Spinal cord (tissue), 10 donors: ENCODE results near the gene PIP4K2C. TPM values are rescaled to one million over a fixed set of nuclear protein-coding genes. Genes with fewer than 3 reads are reported as not detected.
A peak's percentile ranks its signal among the peaks of the same experiment; 100 is the strongest.
"Not testable (repeated sequence)": the region's sequence is repeated elsewhere in the genome, so short reads cannot be mapped to it uniquely, and the experiment has no call there.

Experiments
- DNase-seq, 6 donors: peaks; one replicate each; pipeline versions ENCODE4 v3.0.0 to v3.0.0-alpha.2; 2013 to 2015; ENCODE audit warnings: low spot score in 6 of 6, low read depth in 4 of 6
- H3K27ac ChIP-seq: one replicate; pipeline ENCODE4 v1.5.1; 2013; ENCODE audit warnings: low read depth, low read length, control low read depth
- H3K27me3 ChIP-seq: one replicate; pipeline ENCODE4 v1.6.1; 2013; ENCODE audit warnings: low read length; ENCODE audit not compliant: control insufficient read depth, insufficient read depth
- H3K36me3 ChIP-seq: one replicate; pipeline ENCODE4 v1.6.1; 2013; ENCODE audit warnings: low read length; ENCODE audit not compliant: control insufficient read depth, insufficient read depth
- H3K4me1 ChIP-seq: one replicate; pipeline ENCODE4 v1.6.1; 2013; ENCODE audit warnings: low read length; ENCODE audit not compliant: control insufficient read depth, insufficient read depth
- H3K4me3 ChIP-seq: one replicate; pipeline ENCODE4 v1.5.1; 2013; ENCODE audit warnings: low read depth, low read length, control low read depth
- H3K9me3 ChIP-seq: one replicate; pipeline ENCODE4 v1.6.1; 2013; ENCODE audit warnings: low read length; ENCODE audit not compliant: control insufficient read depth, insufficient read depth
- WGBS: methylation state at CpG from one replicate; pipeline ENCODE4 v1.1.5; 2013; ENCODE audit warnings: missing lambda C conversion rate; ENCODE audit not compliant: insufficient coverage; 5-methylcytosine and 5-hydroxymethylcytosine counted together
- polyA plus RNA-seq, 2 donors: library from polyadenylated mRNA; unstranded; fragments of 120-200 nt; gene quantifications; one replicate each; pipeline ENCODE4 v1.2.1, GENCODE V29; 2013; ENCODE audit not compliant: insufficient read length in 2 of 2
- total RNA-seq, 2 donors: library from RNA; depleted of rRNA in 1 of 2; stranded (reverse); fragments of 120-200 nt in 1 of 2; fragments of >200 nt in 1 of 2; gene quantifications; one replicate each; pipeline versions ENCODE4 v1.2.3 to v1.2.4, GENCODE V29; 2013 to 2014
- donor health status: healthy.

The PIP4K2C gene
- total and polyA plus RNA-seq, 4 donors = 12.5 to 20.7 (median 19.4) TPM

GRCh38 chr12:57583008-57583831 lies 7.8 kb upstream of the PIP4K2C start:
- Histone ChIP-seq H3K9me3 (no peaks in the 10 kb centered on the region), H3K4me3 (no peak overlapping the region), H3K27me3 (no peaks in the 10 kb centered on the region), H3K4me1 (no peaks in the 10 kb centered on the region), H3K36me3 (peaks cover 40% of the 10 kb centered on the region), H3K27ac (no peak overlapping the region)
- WGBS = 54% methylated on average over 11 of the region's 13 CpGs
- DNase-seq = peak in 4 of 6 donors; percentile 44 to 91 (median 72)

- Histone ChIP-seq H3K4me1 (no peaks in the 10 kb centered on the region), H3K9me3 (no peaks in the 10 kb centered on the region), H3K36me3 (peaks cover 34% of the 10 kb centered on the region), H3K27me3 (no peaks in the 10 kb centered on the region), H3K27ac (no peak overlapping the region), H3K4me3 (no peak overlapping the region)
- no CpG with 5 or more reads among the region's 2 CpGs for WGBS
- no peak for DNase-seq
These were observed 6.9 kb upstream of the PIP4K2C start for GRCh38 chr12:57584050-57584449.

GRCh38 chr12:57584690-57585089 lies 6.3 kb upstream of the PIP4K2C start:
- Histone ChIP-seq H3K4me3 (no peak overlapping the region), H3K27me3 (no peaks in the 10 kb centered on the region), H3K9me3 (no peaks in the 10 kb centered on the region), H3K36me3 (peaks cover 32% of the 10 kb centered on the region), H3K4me1 (no peaks in the 10 kb centered on the region), H3K27ac (no peak overlapping the region)
- no peak for DNase-seq

GRCh38 chr12:57585156-57585555 lies 5.8 kb upstream of the PIP4K2C start:
- Histone ChIP-seq H3K4me3 (no peak overlapping the region), H3K27me3 (no peaks in the 10 kb centered on the region), H3K27ac (no peak overlapping the region), H3K4me1 (no peaks in the 10 kb centered on the region), H3K9me3 (no peaks in the 10 kb centered on the region), H3K36me3 (peaks cover 30% of the 10 kb centered on the region)
- 100% methylated on average over 1 of the region's 2 CpGs for WGBS
- no peak for DNase-seq

GRCh38 chr12:57586128-57586527 lies 4.9 kb upstream of the PIP4K2C start:
- Histone ChIP-seq H3K27ac (no peak overlapping the region), H3K9me3 (no peaks in the 10 kb centered on the region), H3K4me3 (no peak overlapping the region), H3K36me3 (peaks cover 21% of the 10 kb centered on the region), H3K27me3 (no peaks in the 10 kb centered on the region), H3K4me1 (peaks cover 6% of the 10 kb centered on the region)
- 92% methylated on average over 2 of the region's 3 CpGs for WGBS
- DNase-seq = no peak

GRCh38 chr12:57586832-57587429 lies 4.1 kb upstream of the PIP4K2C start:
- no peak for DNase-seq
- Histone ChIP-seq H3K27me3 (no peaks in the 10 kb centered on the region), H3K9me3 (no peaks in the 10 kb centered on the region), H3K27ac (no peak overlapping the region), H3K4me3 (no peak overlapping the region), H3K4me1 (peaks cover 13% of the 10 kb centered on the region), H3K36me3 (peaks cover 13% of the 10 kb centered on the region)
- WGBS = 85% methylated on average over 3 of the region's 3 CpGs

GRCh38 chr12:57588951-57589610 lies 1.9 kb upstream of the PIP4K2C start:
- H3K4me1 ChIP-seq = peaks cover 15% of the 10 kb centered on the region
- H3K27me3 ChIP-seq, H3K9me3 ChIP-seq, H3K36me3 ChIP-seq, DNase-seq, H3K4me3 ChIP-seq, H3K27ac ChIP-seq: not testable (repeated sequence)
- 90% methylated on average over 10 of the region's 15 CpGs for WGBS

- H3K9me3 ChIP-seq = no peaks in the 10 kb centered on the region
- no peak for DNase-seq
- H3K27me3 ChIP-seq = no peaks in the 10 kb centered on the region
- WGBS = no CpG with 5 or more reads among the region's 2 CpGs
- peak overlapping the region; percentile 22 for H3K27ac ChIP-seq
- H3K4me1 ChIP-seq = peaks cover 15% of the 10 kb centered on the region
- H3K36me3 ChIP-seq = peaks cover 13% of the 10 kb centered on the region
- H3K4me3 ChIP-seq = peak overlapping the region; percentile 87
These were observed 521 bp upstream of the PIP4K2C start for GRCh38 chr12:57590479-57590863.

- no peak for DNase-seq
These were observed 862 bp downstream of the PIP4K2C start for GRCh38 chr12:57591782-57592325.

More at GRCh38 chr12:57591782-57592325, 862 bp downstream of the PIP4K2C start:
- Histone ChIP-seq H3K4me1 (peaks cover 15% of the 10 kb centered on the region), H3K36me3 (peaks cover 14% of the 10 kb centered on the region), H3K9me3 (no peaks in the 10 kb centered on the region), H3K4me3 (peak overlapping the region; percentile 87), H3K27ac (no peak overlapping the region), H3K27me3 (no peaks in the 10 kb centered on the region)
- 56% methylated on average over 7 of the region's 10 CpGs for WGBS
